ENCODE results near the gene UBTD2.
"Not testable (repeated sequence)": the region's sequence is repeated elsewhere in the genome, so short reads cannot be mapped to it uniquely, and the experiment has no call there.

UBTD2 gene

DNA sequence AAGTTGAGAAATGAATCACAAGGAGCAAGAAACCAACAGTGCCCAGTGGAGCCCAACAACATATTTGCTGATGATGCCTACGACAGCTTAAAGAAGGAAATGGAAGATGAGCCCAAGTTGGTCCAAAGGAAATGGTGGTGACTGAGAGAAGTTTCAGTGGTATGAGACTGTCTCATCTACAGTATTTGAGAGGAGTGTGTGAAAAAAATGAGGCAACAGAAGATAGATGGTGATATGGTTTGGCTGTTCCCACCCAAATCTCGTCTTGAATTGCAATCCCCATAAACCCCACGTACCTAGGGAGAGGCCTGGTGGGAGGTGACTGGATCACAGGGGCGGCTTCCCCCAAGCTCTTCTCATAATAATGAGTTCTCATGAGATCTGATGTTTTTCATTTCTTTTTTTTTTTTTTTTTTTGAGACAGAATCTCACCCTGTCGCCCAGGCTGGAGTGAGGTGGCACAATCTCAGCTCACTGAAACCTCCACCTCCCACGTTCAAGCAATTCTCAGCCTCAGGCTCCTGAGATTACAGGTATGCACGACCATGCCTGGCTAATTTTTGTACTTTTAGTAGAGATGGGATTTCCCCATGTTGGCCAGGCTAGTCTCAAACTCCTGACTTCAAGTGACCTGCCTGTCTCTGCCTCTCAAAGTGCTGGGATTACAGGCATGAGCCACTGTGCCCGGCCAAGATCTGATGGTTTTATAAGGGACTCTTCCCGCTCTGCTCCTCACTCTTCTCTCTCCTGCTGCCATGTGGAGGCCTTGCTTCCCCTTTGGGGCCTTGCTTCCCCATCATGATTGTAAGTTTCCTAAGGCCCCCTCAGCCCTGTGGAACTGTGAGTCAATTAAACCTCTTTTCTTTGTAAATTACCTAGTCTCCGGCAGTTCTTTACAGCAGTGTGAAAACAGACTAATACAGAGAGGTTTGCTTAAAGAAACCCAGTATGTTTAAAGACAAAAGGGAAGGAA lies 59.4 kb downstream of the UBTD2 start:
- no CpG with 5 or more reads among the region's 10 CpGs for WGBS (ENCODE audit: insufficient coverage, insufficient read length)
- DNase-seq (ENCODE audit: low read depth, low spot score), result no peak
- Histone ChIP-seq H3K27ac (ENCODE audit: low read length) (no peak overlapping the region), H3K27me3 (ENCODE audit: control insufficient read depth, insufficient read depth, low read length) (no peaks in the 10 kb centered on the region), H3K36me3 (ENCODE audit: control insufficient read depth, insufficient read depth, low read length) (peaks cover 4% of the 10 kb centered on the region; the same call in 1 of the 2 replicates), H3K4me3 (ENCODE audit: low read length) (no peak overlapping the region), H3K9me3 (ENCODE audit: control insufficient read depth, insufficient read depth, low read length) (no peaks in the 10 kb centered on the region), H3K4me1 (ENCODE audit: control insufficient read depth, insufficient read depth, low read length) (no peaks in the 10 kb centered on the region)

DNA sequence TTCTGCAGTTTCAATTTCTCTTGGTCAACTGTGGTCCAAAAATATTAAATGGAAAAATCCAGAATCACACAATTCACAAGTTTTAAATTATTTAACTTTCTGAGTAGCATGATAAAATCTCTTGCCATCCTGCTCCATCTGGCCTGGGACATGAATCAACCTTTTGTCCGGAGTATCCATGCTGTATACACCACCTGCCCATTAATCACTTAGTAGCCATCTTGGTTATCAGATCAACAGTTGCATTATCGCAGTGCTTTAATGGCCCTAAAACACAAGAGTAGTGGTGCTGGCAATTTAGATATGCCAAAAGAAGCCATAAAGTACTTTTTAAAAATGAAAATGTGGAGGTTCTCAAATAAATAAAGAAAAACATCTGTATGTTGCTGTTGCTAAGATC lies 64.3 kb downstream of the UBTD2 start:
- DNase-seq (ENCODE audit: low read depth, low spot score), result no peak
- no peaks in the 10 kb centered on the region for H3K27me3 ChIP-seq (ENCODE audit: control insufficient read depth, insufficient read depth, low read length)
- no CpG with 5 or more reads among the region's 2 CpGs for WGBS (ENCODE audit: insufficient coverage, insufficient read length)
- peaks cover 2% of the 10 kb centered on the region; the same call in 1 of the 2 replicates for H3K36me3 ChIP-seq (ENCODE audit: control insufficient read depth, insufficient read depth, low read length)
- H3K4me1 ChIP-seq (ENCODE audit: control insufficient read depth, insufficient read depth, low read length), result no peaks in the 10 kb centered on the region
- H3K4me3 ChIP-seq (ENCODE audit: low read length), result no peak overlapping the region
- no peak overlapping the region for H3K27ac ChIP-seq (ENCODE audit: low read length)
- no peaks in the 10 kb centered on the region for H3K9me3 ChIP-seq (ENCODE audit: control insufficient read depth, insufficient read depth, low read length)

DNA sequence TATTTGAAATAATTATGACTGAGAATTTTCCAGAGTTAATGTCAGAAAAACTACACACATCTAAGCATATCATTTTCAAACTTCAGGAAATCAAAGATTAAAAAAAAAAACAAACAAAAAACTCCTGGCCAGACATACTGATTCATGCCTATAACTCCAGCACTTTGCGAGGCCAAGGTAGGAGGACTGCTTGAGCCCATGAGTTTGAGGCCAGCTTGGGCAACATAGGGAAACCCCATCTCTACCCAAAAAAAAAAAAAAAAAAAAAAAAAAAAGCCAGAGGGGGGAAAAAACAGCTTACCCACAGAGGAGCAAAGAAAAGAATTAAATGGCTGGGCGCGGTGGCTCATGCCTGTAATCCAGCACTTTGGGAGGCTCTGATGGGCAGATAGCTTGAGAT lies 67.2 kb downstream of the UBTD2 start:
- no CpG with 5 or more reads among the region's 3 CpGs for WGBS (ENCODE audit: insufficient coverage, insufficient read length)
- Histone ChIP-seq H3K27me3 (ENCODE audit: control insufficient read depth, insufficient read depth, low read length) (no peaks in the 10 kb centered on the region; the same call in 1 of the 2 replicates), H3K4me1 (ENCODE audit: control insufficient read depth, insufficient read depth, low read length) (no peaks in the 10 kb centered on the region), H3K9me3 (ENCODE audit: control insufficient read depth, insufficient read depth, low read length) (no peaks in the 10 kb centered on the region), H3K27ac (ENCODE audit: low read length) (no peak overlapping the region), H3K36me3 (ENCODE audit: control insufficient read depth, insufficient read depth, low read length) (peaks cover 6% of the 10 kb centered on the region; the same call in 1 of the 2 replicates), H3K4me3 (ENCODE audit: low read length) (no peak overlapping the region)
- no peak for DNase-seq (ENCODE audit: low read depth, low spot score)

DNA sequence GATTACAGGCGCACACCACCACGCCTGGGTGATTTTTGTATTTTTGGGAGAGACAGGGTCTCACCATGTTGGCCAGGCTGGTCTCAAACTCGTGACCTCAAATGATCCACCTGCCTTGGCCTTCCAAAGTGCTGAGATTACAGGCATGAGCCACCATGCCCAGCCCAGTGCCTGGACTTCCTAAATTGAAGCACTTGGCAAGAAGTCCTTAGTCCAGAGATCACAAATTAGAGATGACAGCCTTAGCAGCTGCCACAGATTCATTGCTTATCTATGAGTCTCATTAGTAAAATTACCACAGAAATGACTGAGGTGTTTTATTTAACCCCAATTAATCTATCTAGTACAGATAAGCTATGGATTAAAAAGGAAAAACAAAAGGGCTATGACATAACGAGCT lies 70.4 kb downstream of the UBTD2 start:
- no peak for DNase-seq (ENCODE audit: low read depth, low spot score)
- WGBS (ENCODE audit: insufficient coverage, insufficient read length), result no CpG with 5 or more reads among the region's 4 CpGs
- Histone ChIP-seq H3K27me3 (ENCODE audit: control insufficient read depth, insufficient read depth, low read length) (no peaks in the 10 kb centered on the region; the same call in 1 of the 2 replicates), H3K9me3 (ENCODE audit: control insufficient read depth, insufficient read depth, low read length) (no peaks in the 10 kb centered on the region), H3K36me3 (ENCODE audit: control insufficient read depth, insufficient read depth, low read length) (peaks cover 10% of the 10 kb centered on the region; the same call in 1 of the 2 replicates), H3K4me3 (ENCODE audit: low read length) (no peak overlapping the region), H3K4me1 (ENCODE audit: control insufficient read depth, insufficient read depth, low read length) (no peaks in the 10 kb centered on the region), H3K27ac (ENCODE audit: low read length) (no peak overlapping the region)

DNA sequence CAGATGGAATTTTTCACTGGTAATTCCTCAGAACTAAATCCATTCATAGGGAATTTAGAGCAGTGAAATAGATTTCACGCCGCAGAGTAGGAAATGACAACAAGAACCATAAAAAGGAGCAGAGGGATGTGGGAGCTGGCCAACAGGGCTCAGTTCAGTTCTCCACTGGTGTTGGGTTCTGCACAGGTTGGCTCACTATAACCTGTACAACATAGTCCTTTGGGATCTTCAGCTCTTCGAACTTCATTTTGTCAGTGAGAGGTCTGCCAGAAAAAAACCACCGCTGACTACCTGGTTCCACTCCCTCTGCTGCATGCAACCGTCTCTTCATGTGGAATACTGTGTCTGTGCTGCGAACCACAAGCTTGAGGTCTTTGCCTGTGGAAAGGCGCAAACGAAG lies 71.9 kb downstream of the UBTD2 start:
- Histone ChIP-seq H3K9me3 (ENCODE audit: control insufficient read depth, insufficient read depth, low read length) (no peaks in the 10 kb centered on the region), H3K36me3 (ENCODE audit: control insufficient read depth, insufficient read depth, low read length) (peaks cover 10% of the 10 kb centered on the region; the same call in 1 of the 2 replicates), H3K27ac (ENCODE audit: low read length) (no peak overlapping the region), H3K4me1 (ENCODE audit: control insufficient read depth, insufficient read depth, low read length) (no peaks in the 10 kb centered on the region), H3K27me3 (ENCODE audit: control insufficient read depth, insufficient read depth, low read length) (no peaks in the 10 kb centered on the region; the same call in 1 of the 2 replicates), H3K4me3 (ENCODE audit: low read length) (no peak overlapping the region)
- DNase-seq (ENCODE audit: low read depth, low spot score), result no peak
- no CpG with 5 or more reads among the region's 8 CpGs for WGBS (ENCODE audit: insufficient coverage, insufficient read length)

DNA sequence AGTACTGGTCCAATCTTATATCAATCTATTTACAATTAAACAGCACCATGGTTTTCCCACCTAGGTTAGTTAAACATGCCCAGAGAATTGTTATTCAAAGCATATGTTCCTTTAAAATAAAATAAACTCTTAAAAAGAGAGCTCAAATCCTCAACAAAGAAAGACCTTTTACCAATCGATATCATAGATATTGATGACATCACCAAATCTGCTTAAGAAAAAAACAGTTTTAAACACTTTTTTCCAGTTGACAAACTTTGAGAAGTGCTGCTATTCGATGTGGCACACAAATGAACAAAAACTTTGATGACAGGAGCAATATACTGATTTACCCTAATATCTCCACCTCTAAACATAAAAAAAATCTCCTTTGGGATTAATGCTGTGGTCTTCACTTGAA lies 73.8 kb downstream of the UBTD2 start:
- DNase-seq (ENCODE audit: low read depth, low spot score), result no peak
- peaks cover 10% of the 10 kb centered on the region; the same call in 1 of the 2 replicates for H3K36me3 ChIP-seq (ENCODE audit: control insufficient read depth, insufficient read depth, low read length)
- no peaks in the 10 kb centered on the region for H3K4me1 ChIP-seq (ENCODE audit: control insufficient read depth, insufficient read depth, low read length)
- WGBS (ENCODE audit: insufficient coverage, insufficient read length), result no CpG with 5 or more reads among the region's 2 CpGs
- no peak overlapping the region for H3K27ac ChIP-seq (ENCODE audit: low read length)
- no peaks in the 10 kb centered on the region for H3K9me3 ChIP-seq (ENCODE audit: control insufficient read depth, insufficient read depth, low read length)
- no peaks in the 10 kb centered on the region; the same call in 1 of the 2 replicates for H3K27me3 ChIP-seq (ENCODE audit: control insufficient read depth, insufficient read depth, low read length)
- H3K4me3 ChIP-seq (ENCODE audit: low read length), result no peak overlapping the region

DNA sequence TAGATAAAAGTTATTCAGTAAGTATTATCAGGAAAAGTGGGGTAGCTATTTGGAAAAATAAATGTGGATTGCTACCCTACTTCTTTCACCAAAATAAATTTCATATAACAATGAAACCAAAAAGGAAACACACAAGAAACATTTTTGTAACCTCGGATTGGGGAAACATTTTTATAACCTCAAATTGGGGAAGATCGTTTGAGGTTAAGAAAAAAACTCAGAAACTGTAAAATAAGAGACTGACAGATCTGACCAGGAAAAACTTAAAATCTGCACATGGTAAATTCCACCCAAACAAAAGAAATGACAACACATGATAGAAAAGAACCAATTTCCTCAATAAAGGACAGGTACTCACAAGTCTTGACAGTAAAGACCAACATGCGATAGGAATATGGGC lies 76.1 kb downstream of the UBTD2 start:
- WGBS (ENCODE audit: insufficient coverage, insufficient read length), result no CpG with 5 or more reads among the region's 3 CpGs
- peaks cover 10% of the 10 kb centered on the region; the same call in 1 of the 2 replicates for H3K36me3 ChIP-seq (ENCODE audit: control insufficient read depth, insufficient read depth, low read length)
- H3K27me3 ChIP-seq (ENCODE audit: control insufficient read depth, insufficient read depth, low read length), result no peaks in the 10 kb centered on the region; the same call in 1 of the 2 replicates

DNA sequence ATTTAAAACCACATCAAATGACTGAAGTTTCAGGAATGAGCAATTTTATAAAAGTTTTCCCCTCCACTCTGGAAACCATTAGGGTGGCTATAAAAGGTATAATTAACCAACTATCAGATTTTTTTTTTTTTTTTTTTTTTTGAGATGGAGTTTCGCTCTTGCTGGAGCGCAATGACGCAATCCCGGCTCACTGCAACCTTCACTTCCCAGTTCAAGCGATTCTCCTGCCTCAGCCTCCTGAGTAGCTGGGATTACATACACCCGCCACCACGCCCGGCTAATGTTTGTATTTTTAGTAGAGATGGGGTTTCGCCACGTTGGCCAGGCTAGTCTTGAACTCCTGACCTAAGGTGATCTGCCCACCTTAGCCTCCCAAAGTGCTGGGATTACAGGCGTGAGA lies 77.6 kb downstream of the UBTD2 start:
- not testable (repeated sequence) for H3K36me3 ChIP-seq (ENCODE audit: control insufficient read depth, insufficient read depth, low read length); H3K27me3 ChIP-seq (ENCODE audit: control insufficient read depth, insufficient read depth, low read length); H3K27ac ChIP-seq (ENCODE audit: low read length); DNase-seq (ENCODE audit: low read depth, low spot score); H3K4me1 ChIP-seq (ENCODE audit: control insufficient read depth, insufficient read depth, low read length); H3K9me3 ChIP-seq (ENCODE audit: control insufficient read depth, insufficient read depth, low read length); H3K4me3 ChIP-seq (ENCODE audit: low read length)
- no CpG with 5 or more reads among the region's 11 CpGs for WGBS (ENCODE audit: insufficient coverage, insufficient read length)

More for the DNA sequence above, 76.1 kb downstream of the UBTD2 start:
- no peak overlapping the region for H3K4me3 ChIP-seq (ENCODE audit: low read length)
- H3K4me1 ChIP-seq (ENCODE audit: control insufficient read depth, insufficient read depth, low read length), result no peaks in the 10 kb centered on the region
- no peaks in the 10 kb centered on the region for H3K9me3 ChIP-seq (ENCODE audit: control insufficient read depth, insufficient read depth, low read length)
- no peak for DNase-seq (ENCODE audit: low read depth, low spot score)
- H3K27ac ChIP-seq (ENCODE audit: low read length), result no peak overlapping the region

DNA sequence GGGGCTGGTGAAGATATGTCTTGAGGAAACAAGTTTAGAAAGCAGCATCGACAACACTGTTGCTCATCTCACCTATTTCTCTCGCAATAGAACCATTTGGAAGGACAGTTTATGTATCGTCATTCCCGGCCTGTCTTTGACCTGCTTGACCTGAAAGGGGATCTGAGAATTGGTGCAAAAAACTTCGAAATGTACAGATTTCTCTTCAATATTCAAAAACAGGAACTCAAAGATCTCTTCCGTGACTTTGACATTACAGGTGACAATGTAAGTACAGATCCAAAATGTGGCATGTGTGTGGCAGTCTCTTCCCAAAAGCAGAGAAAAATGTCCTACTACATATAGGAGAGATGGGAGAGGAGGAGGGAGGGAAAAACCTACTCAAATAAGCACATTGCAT lies 83.1 kb downstream of the UBTD2 start:
- H3K9me3 ChIP-seq (ENCODE audit: control insufficient read depth, insufficient read depth, low read length), result no peaks in the 10 kb centered on the region
- no peak overlapping the region for H3K27ac ChIP-seq (ENCODE audit: low read length)
- H3K27me3 ChIP-seq (ENCODE audit: control insufficient read depth, insufficient read depth, low read length), result no peaks in the 10 kb centered on the region
- H3K4me1 ChIP-seq (ENCODE audit: control insufficient read depth, insufficient read depth, low read length), result no peaks in the 10 kb centered on the region
- no peak for DNase-seq (ENCODE audit: low read depth, low spot score)
- no peak overlapping the region for H3K4me3 ChIP-seq (ENCODE audit: low read length)
- WGBS (ENCODE audit: insufficient coverage, insufficient read length), result no CpG with 5 or more reads among the region's 6 CpGs
- H3K36me3 ChIP-seq (ENCODE audit: control insufficient read depth, insufficient read depth, low read length), result no peaks in the 10 kb centered on the region

DNA sequence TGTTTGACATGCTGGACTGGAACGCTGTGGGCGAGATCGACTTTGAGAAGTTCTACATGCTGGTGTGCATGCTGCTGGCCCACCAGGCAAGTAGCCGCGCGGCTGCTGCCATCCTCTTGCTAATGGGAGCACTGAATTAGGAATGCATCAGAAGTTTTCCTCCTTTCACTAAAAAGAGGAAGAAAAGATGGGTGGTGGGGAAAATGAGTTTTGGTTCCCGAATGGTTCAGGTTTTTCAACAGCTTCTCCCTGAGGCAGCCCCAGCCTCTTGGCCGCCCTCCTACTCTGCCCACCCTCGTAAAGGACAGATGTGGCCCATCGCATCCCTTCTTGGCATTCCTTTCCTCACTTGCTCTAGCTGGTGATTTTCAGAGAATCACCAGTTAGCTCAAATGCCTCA lies 84.1 kb downstream of the UBTD2 start:
- no peaks in the 10 kb centered on the region for H3K36me3 ChIP-seq (ENCODE audit: control insufficient read depth, insufficient read depth, low read length)
- no peak overlapping the region for H3K4me3 ChIP-seq (ENCODE audit: low read length)
- no peaks in the 10 kb centered on the region for H3K9me3 ChIP-seq (ENCODE audit: control insufficient read depth, insufficient read depth, low read length)
- no peak overlapping the region for H3K27ac ChIP-seq (ENCODE audit: low read length)
- H3K27me3 ChIP-seq (ENCODE audit: control insufficient read depth, insufficient read depth, low read length), result no peaks in the 10 kb centered on the region
- WGBS (ENCODE audit: insufficient coverage, insufficient read length), result no CpG with 5 or more reads among the region's 10 CpGs
- no peak for DNase-seq (ENCODE audit: low read depth, low spot score)
- H3K4me1 ChIP-seq (ENCODE audit: control insufficient read depth, insufficient read depth, low read length), result no peaks in the 10 kb centered on the region
